ENCODE data around the gene BTBD9.

DNA sequence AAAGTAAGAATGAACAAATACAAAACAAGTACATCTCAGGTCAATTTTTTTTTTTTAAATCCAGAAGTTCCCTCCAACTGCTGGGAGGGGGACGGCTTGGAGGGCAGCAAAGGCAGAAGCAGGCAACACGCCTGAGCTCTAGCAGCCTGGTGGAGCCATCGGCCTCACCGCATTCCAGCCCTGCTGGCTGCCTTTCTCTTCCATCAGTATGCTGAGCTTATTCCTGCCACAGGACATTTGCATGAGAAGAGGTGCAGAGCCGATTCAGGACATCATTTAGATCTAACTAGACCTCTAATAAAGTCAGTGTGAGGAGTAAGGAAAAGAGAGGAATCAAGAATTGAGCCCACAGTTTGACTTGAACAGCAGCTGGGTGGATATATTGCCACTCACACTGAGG is 501.4 kb downstream of the BTBD9 start:
- TF ChIP-seq ZNF274 (IDR thresholded peaks at IDR 0.05; ENCODE audit: low read depth, low read length) (no peak), SUZ12 (IDR thresholded peaks at IDR 0.05; ENCODE audit: extremely low read depth, insufficient read depth, insufficient read length) (no peak)

Data from NT2/D1 (cell line).